ENCODE results near the gene CDK15. TPM values are rescaled to one million over a fixed set of nuclear protein-coding genes. Genes with fewer than 3 reads are reported as not detected.

Gene CDK15
- total RNA-seq, 6 experiments from 2014 or later = not detected

GRCh38 chr2:201785135-201785534 is 21.2 kb upstream of the CDK15 start:
- intact Hi-C loops (cut with DNase I) = no loop called here
- TF ChIP-seq CTCF (IDR thresholded peaks at IDR 0.05) = no peak
- no peak for TF ChIP-seq POLR2A (IDR thresholded peaks at IDR 0.05)
- Histone ChIP-seq H3K9me3 (no peaks in the 10 kb centered on the region), H3K36me3 (no peaks in the 10 kb centered on the region), H3K4me1 (no peaks in the 10 kb centered on the region), H3K4me3 (no peak overlapping the region), H3K27ac (no peak overlapping the region), H3K27me3 (no peaks in the 10 kb centered on the region)
- no peak for DNase-seq
- WGBS (ENCODE audit: insufficient coverage, low coverage, low lambda C conversion rate, missing lambda C conversion rate) = 83% methylated on average over 4 of the region's 4 CpGs
- ATAC-seq = no peak

- H3K4me3 ChIP-seq = no peak overlapping the region
- intact Hi-C loops (cut with DNase I) = no loop called here
These were observed 19.9 kb upstream of the CDK15 start for GRCh38 chr2:201786471-201786870.

GRCh38 chr2:201788371-201788770 is 18.0 kb upstream of the CDK15 start:
- Histone ChIP-seq H3K36me3 (no peaks in the 10 kb centered on the region), H3K4me3 (no peak overlapping the region), H3K27me3 (no peaks in the 10 kb centered on the region), H3K9me3 (no peaks in the 10 kb centered on the region), H3K27ac (no peak overlapping the region), H3K4me1 (no peaks in the 10 kb centered on the region)
- DNase-seq (no peak), ATAC-seq (no peak)
- TF ChIP-seq POLR2A (IDR thresholded peaks at IDR 0.05) (no peak), CTCF (IDR thresholded peaks at IDR 0.05) (no peak)
- intact Hi-C loops (cut with DNase I) = no loop called here
- 46% methylated on average over 3 of the region's 3 CpGs for WGBS (ENCODE audit: insufficient coverage, low coverage, low lambda C conversion rate, missing lambda C conversion rate)

More at GRCh38 chr2:201786471-201786870, 19.9 kb upstream of the CDK15 start:
- H3K27ac ChIP-seq = no peak overlapping the region
- H3K36me3 ChIP-seq = no peaks in the 10 kb centered on the region
- TF ChIP-seq CTCF (IDR thresholded peaks at IDR 0.05) = no peak
- TF ChIP-seq POLR2A (IDR thresholded peaks at IDR 0.05) = no peak
- no peaks in the 10 kb centered on the region for H3K27me3 ChIP-seq
- ATAC-seq (no peak), DNase-seq (no peak)
- H3K4me1 ChIP-seq = no peaks in the 10 kb centered on the region
- no peaks in the 10 kb centered on the region for H3K9me3 ChIP-seq

GRCh38 chr2:201789395-201789794 is 16.9 kb upstream of the CDK15 start:
- H3K4me3 ChIP-seq = no peak overlapping the region
- intact Hi-C loops (cut with DNase I) = no loop called here
- H3K27ac ChIP-seq = no peak overlapping the region
- no peaks in the 10 kb centered on the region for H3K9me3 ChIP-seq
- ATAC-seq = peak in 2 of 4 donors; percentile 40 to 52
- no peaks in the 10 kb centered on the region for H3K27me3 ChIP-seq
- H3K4me1 ChIP-seq = no peaks in the 10 kb centered on the region
- TF ChIP-seq POLR2A (IDR thresholded peaks at IDR 0.05) (no peak), CTCF (IDR thresholded peaks at IDR 0.05) (no peak)
- DNase-seq = no peak
- no peaks in the 10 kb centered on the region for H3K36me3 ChIP-seq
- WGBS (ENCODE audit: insufficient coverage, low coverage, low lambda C conversion rate, missing lambda C conversion rate) = 17% methylated on average over 2 of the region's 2 CpGs

GRCh38 chr2:201790291-201790690 is 16.0 kb upstream of the CDK15 start:
- no peaks in the 10 kb centered on the region for H3K4me1 ChIP-seq
- no peaks in the 10 kb centered on the region for H3K27me3 ChIP-seq
- no peak for ATAC-seq
- TF ChIP-seq POLR2A (IDR thresholded peaks at IDR 0.05) = no peak
- no peak for TF ChIP-seq CTCF (IDR thresholded peaks at IDR 0.05)
- H3K27ac ChIP-seq = no peak overlapping the region
- DNase-seq = no peak
- no peaks in the 10 kb centered on the region for H3K9me3 ChIP-seq
- no peaks in the 10 kb centered on the region for H3K36me3 ChIP-seq
- no peak overlapping the region for H3K4me3 ChIP-seq
- WGBS (ENCODE audit: insufficient coverage, low coverage, low lambda C conversion rate, missing lambda C conversion rate) = 93% methylated on average over 3 of the region's 3 CpGs
- intact Hi-C loops (cut with DNase I) = no loop called here

All from right lobe of liver (tissue), 6 donors.